Amygdala (tissue), 56 donors: ENCODE results near the gene TBX4.

Experiments used
- DNase-seq, 56 donors: peaks; one replicate each; lab custom pipeline; 2025; lab: John Stamatoyannopoulos, UW

Gene TBX4

DNA sequence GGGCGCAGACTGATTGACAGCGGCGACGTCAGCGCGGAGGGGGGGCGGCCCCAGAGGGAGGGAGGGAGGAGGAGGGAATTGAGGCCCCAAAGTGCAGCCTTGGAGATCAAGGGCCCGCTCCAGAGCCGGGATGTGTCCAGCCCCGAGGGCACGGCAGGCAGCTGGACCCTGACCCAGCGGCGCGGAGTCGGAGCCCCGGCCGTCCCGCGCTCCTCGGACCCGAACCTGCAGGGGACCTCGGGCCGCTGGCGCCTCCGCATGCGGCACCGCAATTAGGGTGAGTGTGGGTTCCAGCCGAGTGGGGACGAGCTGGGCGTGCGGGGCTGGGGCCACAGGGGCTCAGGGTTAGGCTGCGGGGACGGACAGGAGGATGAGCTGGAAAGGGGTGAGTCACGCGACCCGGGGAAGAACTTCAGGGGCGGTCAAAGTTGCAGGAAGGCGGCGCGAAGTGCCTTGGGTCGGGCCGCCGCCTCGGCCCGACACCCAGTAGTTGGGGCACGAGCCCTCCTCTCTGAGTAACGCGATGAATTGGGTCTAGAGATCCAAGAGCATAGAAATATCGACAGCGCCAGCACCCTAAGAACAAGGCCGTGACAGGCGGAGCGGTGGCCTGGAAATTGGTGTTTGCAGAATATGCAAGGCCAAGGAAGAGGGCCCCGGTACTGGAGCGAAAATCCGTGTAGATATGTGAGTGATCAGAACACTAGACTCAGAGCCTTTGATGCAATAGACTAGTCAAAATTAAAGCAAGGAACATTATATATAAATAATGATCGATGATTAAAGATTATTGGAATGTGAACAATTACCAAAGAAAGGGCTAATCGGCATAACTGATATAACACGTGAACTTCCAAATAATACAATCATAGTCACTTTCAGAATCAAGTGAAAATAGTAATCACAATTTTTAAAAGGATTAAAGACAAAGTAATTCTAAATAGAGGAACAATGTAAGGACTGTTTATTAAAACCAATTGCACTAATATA lies at the start of gene TBX4:
Gene TBX4, plus strand, starts transcription at position 122 of the 990 bp plus-strand sequence. CDS start 4,069 bp downstream, outside the sequence.
- no peak for DNase-seq

DNA sequence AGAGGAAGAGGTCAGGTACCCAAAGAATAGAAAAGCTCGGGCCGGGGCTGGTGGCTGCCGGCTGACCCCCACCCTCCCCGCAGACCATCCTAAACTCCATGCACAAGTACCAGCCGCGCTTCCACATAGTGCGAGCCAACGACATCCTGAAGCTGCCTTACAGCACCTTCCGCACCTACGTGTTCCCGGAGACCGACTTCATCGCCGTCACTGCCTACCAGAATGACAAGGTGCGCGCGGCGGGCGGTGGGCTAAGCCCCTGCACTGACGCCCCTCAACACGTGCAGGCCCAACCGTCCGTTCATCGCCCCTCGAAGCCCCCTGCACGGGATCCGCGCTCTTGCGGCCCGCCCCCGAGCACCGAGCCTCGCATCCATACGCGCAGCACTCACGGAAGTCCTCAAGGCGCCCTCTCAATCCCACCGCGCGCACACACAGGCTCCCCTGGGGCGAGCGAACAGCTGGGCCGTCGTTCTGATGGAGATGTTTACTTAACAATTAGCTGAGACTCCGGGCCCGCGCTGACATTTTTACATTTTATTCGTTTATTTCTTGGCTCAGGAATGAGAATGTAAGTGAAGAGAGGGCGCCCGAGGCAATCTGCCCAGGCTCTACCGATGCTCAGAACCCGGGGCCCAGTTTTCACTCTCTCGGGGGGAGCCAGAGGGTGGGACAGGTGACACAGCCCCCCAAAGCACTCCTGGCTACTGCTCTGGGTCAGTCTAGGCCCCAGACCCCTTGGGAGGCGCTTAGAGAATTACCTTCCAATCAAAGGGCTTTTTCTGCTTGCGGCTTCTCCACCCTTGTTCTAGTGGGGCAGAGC lies 49.0 kb upstream of the TBX4 start:
- DNase-seq = no peak

DNA sequence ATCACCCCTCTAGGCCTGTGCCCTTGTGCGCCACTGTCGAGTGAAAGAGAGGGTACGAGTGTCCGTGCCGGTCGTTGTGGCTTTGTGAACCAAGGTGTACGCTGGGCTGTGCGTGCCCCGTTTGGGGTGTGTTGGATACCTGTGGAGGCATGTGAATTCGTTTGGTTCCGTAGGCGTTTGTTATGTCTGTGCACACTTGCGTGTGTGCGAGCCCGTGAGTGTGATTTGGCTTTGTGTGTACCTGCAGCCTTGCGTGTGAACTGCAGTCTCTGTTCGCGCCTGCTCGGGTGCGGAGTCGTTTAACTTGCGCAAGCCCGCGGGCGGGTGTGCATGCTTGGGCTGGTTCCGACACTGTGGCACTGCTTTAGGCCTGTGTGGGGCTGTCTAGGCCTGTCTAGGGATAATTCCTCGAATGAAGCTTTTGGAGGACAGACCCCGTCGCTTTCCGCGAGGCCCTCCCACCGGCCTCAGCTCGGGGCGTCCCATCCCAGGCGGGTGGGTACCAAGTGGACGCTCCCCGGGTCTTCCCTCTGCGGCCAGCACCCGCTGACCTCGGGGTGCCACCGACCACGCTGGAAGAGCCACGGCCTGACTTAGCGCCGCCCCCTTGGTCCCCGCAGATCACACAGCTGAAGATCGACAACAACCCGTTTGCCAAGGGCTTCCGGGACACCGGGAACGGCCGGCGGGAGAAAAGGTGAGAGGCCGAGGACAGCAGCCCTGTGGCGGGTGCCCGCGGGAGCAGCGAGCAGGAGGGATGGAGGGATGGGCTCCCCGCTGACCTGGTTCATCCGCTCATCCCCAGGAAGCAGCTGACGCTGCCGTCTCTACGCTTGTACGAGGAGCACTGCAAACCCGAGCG lies 48.2 kb upstream of the TBX4 start:
- DNase-seq = no peak

DNA sequence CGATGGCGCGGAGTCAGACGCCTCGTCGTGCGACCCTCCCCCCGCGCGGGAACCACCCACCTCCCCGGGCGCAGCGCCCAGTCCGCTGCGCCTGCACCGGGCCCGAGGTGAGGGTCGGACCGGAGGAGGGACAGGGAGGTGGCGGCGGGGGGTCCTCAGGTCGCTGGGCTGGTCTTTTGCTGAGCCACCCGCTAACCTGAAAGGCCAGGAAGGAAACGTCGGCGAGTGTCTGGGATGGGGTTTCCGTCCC lies 47.6 kb upstream of the TBX4 start:
- DNase-seq = no peak

DNA sequence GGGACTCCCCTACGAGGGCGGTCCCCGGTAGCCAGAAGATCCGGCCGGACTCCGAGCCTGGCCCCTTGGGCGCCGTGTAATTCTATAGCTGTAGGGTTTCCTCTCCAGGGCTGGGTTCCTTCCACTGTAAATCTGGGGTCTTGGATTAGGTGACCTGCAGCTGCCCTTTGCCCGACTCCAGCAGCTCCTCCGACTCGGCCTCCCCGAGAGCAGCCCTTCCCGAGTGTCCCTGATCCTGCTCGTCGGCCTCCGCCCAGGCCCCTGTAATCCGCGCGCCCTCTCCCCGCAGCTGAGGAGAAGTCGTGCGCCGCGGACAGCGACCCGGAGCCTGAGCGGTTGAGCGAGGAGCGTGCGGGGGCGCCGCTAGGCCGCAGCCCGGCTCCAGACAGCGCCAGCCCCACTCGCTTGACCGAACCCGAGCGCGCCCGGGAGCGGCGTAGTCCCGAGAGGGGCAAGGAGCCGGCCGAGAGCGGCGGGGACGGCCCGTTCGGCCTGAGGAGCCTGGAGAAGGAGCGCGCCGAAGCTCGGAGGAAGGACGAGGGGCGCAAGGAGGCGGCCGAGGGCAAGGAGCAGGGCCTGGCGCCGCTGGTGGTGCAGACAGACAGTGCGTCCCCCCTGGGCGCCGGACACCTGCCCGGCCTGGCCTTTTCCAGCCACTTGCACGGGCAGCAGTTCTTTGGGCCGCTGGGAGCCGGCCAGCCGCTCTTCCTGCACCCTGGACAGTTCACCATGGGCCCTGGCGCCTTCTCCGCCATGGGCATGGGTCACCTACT lies 47.1 kb upstream of the TBX4 start:
- DNase-seq = no peak

DNA sequence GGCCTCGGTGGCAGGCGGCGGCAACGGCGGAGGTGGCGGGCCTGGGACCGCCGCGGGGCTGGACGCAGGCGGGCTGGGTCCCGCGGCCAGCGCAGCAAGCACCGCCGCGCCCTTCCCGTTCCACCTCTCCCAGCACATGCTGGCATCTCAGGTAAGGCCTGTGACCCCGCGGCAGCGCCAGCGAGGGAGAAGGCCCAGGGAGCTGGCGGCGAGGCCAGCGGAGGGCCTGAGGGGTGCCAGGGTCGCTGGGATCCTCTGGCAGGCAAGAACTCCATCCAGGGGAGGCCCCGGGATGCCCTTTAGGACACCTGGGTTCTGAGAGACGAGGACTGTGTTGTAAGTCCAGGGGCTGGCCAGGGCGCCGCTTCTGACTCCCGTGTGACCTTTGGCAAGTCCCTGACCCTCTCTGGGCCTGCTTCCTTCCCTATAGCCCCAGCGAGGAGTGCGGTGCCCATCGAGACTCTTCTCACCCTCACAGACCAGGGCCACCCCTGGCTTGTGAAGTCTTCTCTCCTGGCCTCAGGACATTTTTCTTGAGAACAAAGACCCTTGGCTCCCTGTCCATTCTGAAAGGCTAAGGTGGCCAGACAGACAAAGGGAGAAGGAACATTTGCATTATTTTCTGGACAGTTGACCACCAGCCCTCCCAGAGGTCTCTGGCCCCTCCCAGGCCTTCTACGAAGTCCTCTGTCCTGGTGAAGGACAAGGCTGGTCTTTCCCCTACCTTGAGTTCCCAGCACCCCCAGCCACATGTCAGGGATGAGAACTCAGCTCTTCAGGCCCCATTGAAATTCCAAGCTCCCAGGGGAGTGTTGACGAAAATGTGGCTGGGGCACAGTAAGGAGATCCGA lies 46.3 kb upstream of the TBX4 start:
- no peak for DNase-seq

DNA sequence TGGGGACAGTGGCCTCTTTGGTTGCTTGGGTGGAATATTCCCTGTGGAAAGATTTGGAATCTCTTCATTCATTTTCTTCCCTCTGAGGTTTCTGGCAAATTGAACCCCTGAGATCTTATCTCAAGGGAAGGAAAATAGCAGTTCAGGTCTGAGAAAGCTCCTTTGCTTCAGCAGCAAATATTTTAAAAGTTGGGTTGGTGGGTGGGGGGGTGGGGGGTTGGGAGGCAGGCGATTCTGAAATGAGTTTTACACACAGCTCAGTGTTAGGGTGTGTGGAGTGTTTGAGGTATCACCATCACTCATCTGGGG lies 45.7 kb upstream of the TBX4 start:
- DNase-seq = no peak

DNA sequence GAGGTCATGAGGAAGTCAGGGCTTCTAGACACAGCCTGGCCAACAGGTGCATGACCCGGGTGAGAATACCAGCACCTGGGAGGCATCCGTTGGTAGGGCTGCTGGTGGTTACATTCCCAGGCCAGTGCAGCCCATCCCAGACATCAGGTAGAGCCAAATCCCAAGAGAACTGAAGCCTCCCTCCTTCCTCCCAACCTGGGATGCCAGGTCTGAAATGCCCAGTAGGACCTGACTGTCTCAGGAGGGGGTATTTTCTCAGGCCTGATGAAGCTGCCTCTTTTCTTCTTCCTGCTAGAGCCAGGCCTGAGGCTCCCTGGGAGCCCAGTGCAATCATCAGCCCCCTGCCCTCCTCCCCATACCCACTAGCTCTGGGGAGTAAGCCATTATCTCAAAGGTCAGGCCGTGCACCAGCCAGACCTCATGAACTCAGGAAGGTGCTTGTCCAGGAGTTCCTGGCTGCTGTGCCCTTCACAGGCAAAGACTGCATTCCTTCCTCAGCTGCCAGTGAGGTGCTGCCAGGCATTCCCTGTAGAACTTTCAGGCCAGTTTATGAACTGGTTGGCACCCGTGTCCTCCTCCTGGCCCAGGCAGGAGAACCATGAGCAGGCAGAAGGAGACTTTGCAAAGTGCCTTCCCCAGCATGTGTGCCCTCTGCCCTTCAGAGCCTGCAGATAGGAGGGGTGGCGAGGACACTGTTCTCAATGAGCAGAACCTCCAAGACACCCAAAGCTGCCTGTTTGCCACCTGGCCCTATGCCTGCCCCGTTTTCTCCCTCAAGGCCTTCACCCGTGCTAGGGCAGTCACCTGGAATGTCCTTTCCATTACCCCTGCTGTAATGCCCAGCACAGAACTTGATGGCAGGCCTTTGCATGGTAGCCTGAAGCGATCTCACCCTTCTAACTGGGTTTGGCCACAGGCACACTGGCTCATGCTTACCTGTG lies 45.0 kb upstream of the TBX4 start:
- no peak for DNase-seq

DNA sequence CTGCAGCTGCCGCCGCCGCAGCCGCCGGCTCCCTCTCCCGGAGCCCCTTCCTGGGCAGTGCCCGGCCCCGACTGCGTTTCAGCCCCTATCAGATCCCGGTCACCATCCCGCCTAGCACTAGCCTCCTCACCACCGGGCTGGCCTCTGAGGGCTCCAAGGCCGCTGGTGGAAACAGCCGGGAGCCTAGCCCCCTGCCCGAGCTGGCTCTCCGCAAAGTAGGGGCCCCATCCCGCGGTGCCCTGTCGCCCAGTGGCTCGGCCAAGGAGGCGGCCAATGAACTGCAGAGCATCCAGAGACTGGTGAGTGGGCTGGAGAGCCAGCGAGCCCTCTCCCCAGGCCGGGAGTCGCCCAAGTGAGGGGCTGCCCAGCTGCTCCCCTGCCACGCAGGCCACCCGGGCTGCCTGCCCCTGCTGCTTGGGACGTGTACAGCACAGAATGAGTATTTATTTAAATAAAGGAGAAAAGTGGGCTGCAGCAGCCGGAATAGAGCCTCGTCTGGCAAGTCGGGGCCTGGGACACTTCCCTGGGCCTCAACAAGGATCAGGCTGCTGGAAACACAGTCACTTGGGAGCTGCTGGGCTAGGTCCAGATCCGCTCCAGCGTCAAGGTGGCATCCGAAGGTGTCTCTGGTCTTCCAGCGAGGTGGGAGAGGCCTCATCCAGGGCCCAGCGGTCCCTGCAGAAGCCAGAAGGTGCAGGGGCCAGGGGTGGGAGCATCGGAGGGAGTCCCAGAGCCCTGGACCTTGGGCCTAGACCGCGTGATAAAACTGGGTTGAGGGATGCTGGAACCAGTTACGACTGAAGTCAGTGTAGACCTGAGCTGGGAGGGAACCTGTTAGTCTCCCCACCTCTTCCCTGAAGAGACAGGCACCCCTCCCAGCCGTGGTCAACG lies 43.8 kb upstream of the TBX4 start:
- DNase-seq = no peak

DNA sequence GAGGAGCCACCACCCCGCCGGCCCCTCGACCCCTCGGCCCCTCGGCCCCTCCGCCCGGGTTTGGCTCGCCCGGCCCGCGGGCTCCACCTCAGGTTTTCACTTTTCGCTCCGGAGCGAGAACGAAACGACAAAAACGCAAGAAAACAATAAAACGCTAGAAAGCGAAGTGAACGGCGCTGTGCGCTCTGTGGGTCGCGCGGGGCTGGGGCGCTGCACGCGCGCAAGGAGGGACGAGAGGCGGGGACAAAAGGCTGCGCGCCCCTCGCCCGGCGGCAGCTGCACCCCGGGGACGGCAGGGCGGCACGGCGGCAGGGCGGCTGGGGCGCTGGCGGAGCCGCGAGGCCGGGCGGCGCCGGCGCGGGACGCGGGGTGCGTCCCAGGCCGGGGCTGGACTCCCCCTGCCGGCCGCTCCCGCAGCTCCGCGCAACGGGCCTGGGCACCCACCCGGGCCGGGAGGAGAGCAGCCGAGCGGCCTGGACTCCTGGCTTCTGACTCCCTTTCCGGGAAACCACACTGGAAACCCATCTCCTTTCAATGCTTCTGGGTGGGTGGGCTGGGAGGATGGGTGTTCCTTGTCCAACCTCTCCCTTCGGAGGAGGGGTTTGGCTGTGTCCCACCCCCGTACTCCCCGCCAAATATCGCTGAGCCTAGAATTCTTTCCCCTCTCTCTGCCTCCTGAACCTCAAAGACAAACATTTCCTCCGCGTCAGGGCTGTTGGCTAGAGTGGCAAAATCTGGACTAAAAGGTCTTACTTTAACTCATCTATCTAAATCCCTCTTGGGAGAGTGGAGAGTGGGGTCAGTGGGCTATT lies 42.7 kb upstream of the TBX4 start:
- peak in 16 of 56 donors; percentile 9 to 58 (median 18) for DNase-seq

DNA sequence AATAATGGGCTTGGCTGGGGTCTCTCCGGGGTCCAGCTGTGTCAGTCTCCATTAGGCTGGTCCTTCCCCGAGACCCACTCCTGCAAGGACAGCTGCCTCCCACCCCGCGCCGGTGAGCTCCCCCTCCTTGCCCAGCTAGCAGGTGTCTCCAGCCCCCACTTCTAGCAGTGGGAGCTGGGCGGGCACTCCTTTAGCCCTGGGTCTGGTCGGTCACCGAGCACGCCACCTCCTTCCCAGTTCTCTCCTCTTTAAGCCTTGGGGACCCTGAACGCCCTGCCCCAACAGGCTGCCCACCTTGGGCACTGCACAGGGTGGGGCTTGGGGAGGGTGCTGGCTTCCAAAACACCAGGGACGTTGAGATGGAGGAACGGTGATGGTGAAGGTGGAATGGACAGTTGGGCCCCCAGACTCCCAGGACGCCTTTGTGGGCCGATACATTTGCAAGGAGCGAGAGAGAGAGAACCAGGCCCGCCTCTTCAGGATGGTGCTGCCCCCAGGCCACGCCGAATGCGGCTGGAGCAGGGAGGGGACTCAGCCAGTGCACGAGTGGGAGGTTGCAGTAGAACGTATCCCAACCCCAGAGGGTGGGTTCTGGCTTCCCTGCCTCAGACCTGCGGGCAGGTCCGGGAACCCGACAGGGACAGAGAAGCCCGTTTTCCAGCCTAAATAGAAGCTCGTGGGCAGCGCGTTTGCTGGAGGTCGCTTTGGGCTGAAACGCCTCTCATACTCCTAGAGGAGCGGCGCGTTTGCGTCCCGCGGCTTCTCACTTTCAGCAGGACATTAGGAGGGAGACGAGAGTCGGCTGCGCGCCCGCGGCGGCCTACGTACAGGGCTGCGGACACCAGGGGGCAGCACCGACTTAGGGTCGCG lies 41.8 kb upstream of the TBX4 start:
- DNase-seq = peak in 41 of 56 donors; percentile 6 to 81 (median 41)

DNA sequence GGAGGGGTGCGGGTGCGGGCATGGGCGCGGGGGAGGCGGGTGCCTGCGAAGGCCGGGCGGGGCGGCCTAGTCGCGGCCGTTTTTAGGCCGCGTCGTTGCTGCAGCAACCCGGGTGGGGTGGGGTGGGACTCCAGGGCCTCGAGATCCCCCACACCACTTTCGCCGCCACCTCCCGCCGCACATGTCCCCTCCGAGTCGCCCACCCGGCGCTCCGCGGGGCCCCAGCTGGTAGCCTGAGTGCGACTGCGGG lies 41.3 kb upstream of the TBX4 start:
- DNase-seq = peak in 1 of 56 donors; percentile 14

DNA sequence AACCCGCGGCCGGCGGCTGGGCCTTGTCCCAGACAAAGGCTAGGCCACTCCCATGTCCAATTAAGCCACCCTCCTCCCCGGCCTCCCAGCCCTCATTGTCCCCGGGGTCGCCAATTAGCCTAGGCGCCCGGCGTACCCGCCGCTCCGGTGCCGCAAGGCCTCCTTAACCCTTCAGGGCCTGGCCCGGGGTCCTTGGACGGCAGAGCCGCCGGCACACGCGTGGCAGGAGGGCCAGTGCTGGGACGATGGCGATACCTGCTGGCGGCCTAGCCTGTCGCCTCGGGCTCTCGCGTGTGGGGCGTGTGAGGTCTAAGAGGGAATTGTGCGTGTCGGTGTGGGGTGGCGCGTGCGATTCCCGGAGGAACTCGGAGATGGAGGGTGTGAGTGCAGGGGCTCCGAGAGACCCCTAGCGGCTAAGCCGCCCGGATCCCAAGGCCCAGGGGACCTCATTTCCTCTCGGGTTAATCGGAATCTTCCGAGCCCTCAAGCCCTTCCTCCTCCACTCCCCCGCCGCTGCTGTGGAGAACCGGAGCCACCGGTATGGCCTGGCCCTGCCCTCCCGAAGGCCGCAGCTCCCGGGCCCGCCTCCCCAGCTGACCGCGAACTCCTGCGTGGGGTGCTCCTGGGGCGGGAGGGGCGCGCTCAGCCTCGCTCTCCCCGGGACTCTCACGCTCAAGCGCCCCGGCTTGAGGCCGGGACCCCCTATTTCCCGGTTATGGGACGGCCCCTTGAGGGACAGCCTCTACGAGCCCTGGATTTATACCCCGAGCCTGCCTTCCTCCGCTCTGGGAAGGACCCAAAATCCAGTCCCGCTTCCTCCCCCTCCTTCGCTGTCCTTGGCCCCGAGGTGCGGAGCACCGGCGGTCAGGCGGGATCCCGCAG lies 40.7 kb upstream of the TBX4 start:
- DNase-seq = peak in 3 of 56 donors; percentile 42 to 55 (median 43)

DNA sequence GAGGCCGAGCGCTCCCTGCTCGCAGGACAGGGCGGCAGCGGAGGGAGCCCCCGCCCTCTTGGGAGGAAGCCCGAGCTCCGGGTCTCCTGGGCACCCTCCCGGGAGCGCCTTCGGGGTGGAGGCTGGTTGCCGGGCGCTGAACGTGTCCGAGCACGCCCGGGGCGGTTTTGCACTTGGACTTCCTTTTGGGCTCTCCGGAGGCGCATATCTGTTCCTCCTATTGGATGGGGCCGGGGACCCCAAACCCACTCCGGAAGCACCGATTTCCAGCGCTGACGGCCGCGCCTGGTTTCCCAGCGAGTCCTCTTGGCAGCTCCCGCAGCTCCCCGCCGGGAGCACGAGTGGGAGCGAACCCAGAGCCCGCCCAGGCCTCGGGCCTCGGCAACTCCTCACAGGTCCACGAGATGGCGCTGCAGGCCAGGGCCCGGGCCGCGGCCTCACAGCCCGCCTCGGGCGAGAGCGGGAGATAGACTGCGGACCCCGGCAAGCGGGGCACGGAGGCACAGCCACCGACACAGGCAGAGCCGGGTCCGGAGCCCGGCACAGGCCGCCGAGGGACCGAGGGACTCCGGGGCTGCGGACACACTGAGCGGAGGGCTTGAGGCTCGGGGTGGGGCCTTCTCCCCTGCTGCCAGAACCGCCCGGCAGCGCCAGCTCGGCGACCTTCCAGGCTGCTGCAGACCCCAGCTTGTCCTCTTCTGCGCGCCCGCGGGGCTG lies 39.9 kb upstream of the TBX4 start:
- DNase-seq = peak in 49 of 56 donors; percentile 10 to 84 (median 56)
